GM19395 (cell line): ENCODE results near the gene FAH.

Experiments
- ATAC-seq: cut with Tn5 transposase; IDR thresholded peaks from one replicate; pipeline ENCODE4 v1.9.1; 2021; ENCODE audit warnings: mild to moderate bottlenecking, moderate library complexity; ENCODE audit not compliant: unreplicated experiment

Gene FAH

GRCh38 chr15:80171787-80172186, 19.0 kb downstream of the FAH start:
- ATAC-seq, result no peak

- ATAC-seq, result no peak
Observed at GRCh38 chr15:80172401-80172800, 19.6 kb downstream of the FAH start.

- ATAC-seq, result peak; percentile 72
Observed at GRCh38 chr15:80173022-80173759, 20.4 kb downstream of the FAH start.

- ATAC-seq, result no peak
Observed at GRCh38 chr15:80174017-80174746, 21.4 kb downstream of the FAH start.

- ATAC-seq, result no peak
Observed at GRCh38 chr15:80175436-80175835, 22.6 kb downstream of the FAH start.

GRCh38 chr15:80176443-80176842, 23.6 kb downstream of the FAH start:
- no peak for ATAC-seq

- no peak for ATAC-seq
Observed at GRCh38 chr15:80177156-80177555, 24.4 kb downstream of the FAH start.

- ATAC-seq, result no peak
Observed at GRCh38 chr15:80179025-80179759, 26.4 kb downstream of the FAH start.

GRCh38 chr15:80179935-80180334, 27.1 kb downstream of the FAH start:
- ATAC-seq, result no peak

GRCh38 chr15:80180468-80180867, 27.7 kb downstream of the FAH start:
- ATAC-seq, result no peak

- no peak for ATAC-seq
Observed at GRCh38 chr15:80180986-80181385, 28.2 kb downstream of the FAH start.

GRCh38 chr15:80182611-80183261, 29.9 kb downstream of the FAH start:
- no peak for ATAC-seq

GRCh38 chr15:80183306-80183705, 30.5 kb downstream of the FAH start:
- no peak for ATAC-seq

- no peak for ATAC-seq
Observed at GRCh38 chr15:80183886-80184285, 31.1 kb downstream of the FAH start.

- no peak for ATAC-seq
Observed at GRCh38 chr15:80184554-80184953, 31.8 kb downstream of the FAH start.

GRCh38 chr15:80185152-80185551, 32.4 kb downstream of the FAH start:
- no peak for ATAC-seq

- ATAC-seq, result no peak
Observed at GRCh38 chr15:80186066-80186465, 33.3 kb downstream of the FAH start.

GRCh38 chr15:80186597-80186996, 33.8 kb downstream of the FAH start:
- no peak for ATAC-seq

GRCh38 chr15:80188251-80188650, 35.5 kb downstream of the FAH start:
- ATAC-seq, result no peak

- ATAC-seq, result no peak
Observed at GRCh38 chr15:80191198-80191597, 38.4 kb downstream of the FAH start.

GRCh38 chr15:80191897-80192595, 39.2 kb downstream of the FAH start:
- ATAC-seq, result no peak
